Testis (tissue), 3 donors: ENCODE measurements around the gene PRDM1. TPM values are rescaled to one million over a fixed set of nuclear protein-coding genes. Genes with fewer than 3 reads are reported as not detected.

ENCODE experiments used
- DNase-seq: peaks from one replicate; pipeline ENCODE4 v3.0.0-alpha.2; 2019
- H3K27ac ChIP-seq, 2 donors: fragments of 200-600 bp; sonication (generic); one replicate each; pipeline ENCODE4 v1.5.1; 2019
- H3K27me3 ChIP-seq: fragments of 200-600 bp; sonication (generic); one replicate; pipeline ENCODE4 v1.5.1; 2019
- H3K36me3 ChIP-seq: fragments of 200-600 bp; sonication (generic); one replicate; pipeline ENCODE4 v1.5.1; 2017; ENCODE audit warnings: low read depth; ENCODE audit errors: missing control alignments
- H3K4me1 ChIP-seq: fragments of 200-600 bp; sonication (generic); one replicate; pipeline ENCODE4 v1.5.1; 2019
- H3K4me3 ChIP-seq, 2 donors: fragments of 200-600 bp; sonication (generic); one replicate each; pipeline ENCODE4 v1.5.1; 2017 to 2019
- H3K9me3 ChIP-seq: fragments of 200-600 bp; sonication (generic); one replicate; pipeline ENCODE4 v1.5.1; 2017
- POLR2A ChIP-seq: fragments of 450-650 bp; IDR thresholded peaks from one replicate; pipeline ENCODE4 v1.6.1; 2017; ENCODE audit warnings: antibody characterized with exemption, mild to moderate bottlenecking, moderate library complexity
- WGBS, 2 donors: methylation state at CpG; one replicate each; pipeline ENCODE4 v1.1.5; 2018; 5-methylcytosine and 5-hydroxymethylcytosine counted together
- intact Hi-C: fragments of 100-400 bp; cut with DNase I; formaldehyde crosslinking; loops from one replicate; pipeline ENCODE4 v1.15.1; 2023; ENCODE audit warnings: low total_unique reads
- polyA plus RNA-seq: library from polyadenylated mRNA; stranded (reverse); fragments of 350-450 nt; fragmentation: Illumina TruSeq; extraction: RNeasy Lipid Tissue Mini Kit (QIAGEN cat#74804); gene quantifications from one replicate; pipeline ENCODE4 v1.2.3, GENCODE V29; 2014; ENCODE audit warnings: low read depth, low replicate concordance; ENCODE audit not compliant: insufficient read depth
- total RNA-seq, 2 donors: library from RNA; depleted of rRNA; stranded (reverse); fragments of >200 nt; gene quantifications; one replicate each; pipeline ENCODE4 v1.2.3, GENCODE V29; 2016
- TF ChIP-seq, protein P1 (sequence below), 3 experiments: fragments of 450-650 bp in 2 of 3; fragments of 200-600 bp in 1 of 3; sonication (generic) in 1 of 3; IDR thresholded peaks; one replicate each; pipeline ENCODE4 v1.5.1; 2016 to 2019; ENCODE audit warnings: antibody characterized with exemption in 3 of 3, mild to moderate bottlenecking in 2 of 3, moderate library complexity in 1 of 3

The PRDM1 gene
- total and polyA plus RNA-seq, 3 donors from 2014 or later = 3.3 to 4.1 (median 3.5) TPM

DNA sequence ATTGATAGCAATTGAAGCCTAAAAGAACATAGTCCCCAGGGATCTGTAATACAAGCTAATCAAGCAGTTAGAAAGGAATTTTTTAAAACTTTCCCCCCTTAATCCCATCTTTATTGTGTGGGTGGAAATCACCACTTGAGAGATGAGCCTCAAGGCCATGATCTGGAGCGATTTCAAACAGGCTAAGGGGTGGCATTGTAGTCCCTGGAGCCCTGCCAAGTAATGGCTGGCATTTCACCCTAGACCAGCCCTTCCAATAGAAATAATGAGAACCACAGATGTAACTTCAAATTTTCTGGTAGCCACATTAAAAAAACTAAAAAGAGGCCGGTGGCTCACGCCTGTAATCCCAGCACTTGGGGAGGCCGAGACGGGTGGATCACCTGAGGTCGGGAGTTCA lies 46.9 kb downstream of the PRDM1 start:
- H3K27me3 ChIP-seq = no peaks in the 10 kb centered on the region
- intact Hi-C loops = no loop called here
- H3K36me3 ChIP-seq = no peaks in the 10 kb centered on the region
- TF ChIP-seq, protein P1, sequence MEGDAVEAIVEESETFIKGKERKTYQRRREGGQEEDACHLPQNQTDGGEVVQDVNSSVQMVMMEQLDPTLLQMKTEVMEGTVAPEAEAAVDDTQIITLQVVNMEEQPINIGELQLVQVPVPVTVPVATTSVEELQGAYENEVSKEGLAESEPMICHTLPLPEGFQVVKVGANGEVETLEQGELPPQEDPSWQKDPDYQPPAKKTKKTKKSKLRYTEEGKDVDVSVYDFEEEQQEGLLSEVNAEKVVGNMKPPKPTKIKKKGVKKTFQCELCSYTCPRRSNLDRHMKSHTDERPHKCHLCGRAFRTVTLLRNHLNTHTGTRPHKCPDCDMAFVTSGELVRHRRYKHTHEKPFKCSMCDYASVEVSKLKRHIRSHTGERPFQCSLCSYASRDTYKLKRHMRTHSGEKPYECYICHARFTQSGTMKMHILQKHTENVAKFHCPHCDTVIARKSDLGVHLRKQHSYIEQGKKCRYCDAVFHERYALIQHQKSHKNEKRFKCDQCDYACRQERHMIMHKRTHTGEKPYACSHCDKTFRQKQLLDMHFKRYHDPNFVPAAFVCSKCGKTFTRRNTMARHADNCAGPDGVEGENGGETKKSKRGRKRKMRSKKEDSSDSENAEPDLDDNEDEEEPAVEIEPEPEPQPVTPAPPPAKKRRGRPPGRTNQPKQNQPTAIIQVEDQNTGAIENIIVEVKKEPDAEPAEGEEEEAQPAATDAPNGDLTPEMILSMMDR (IDR thresholded peaks at IDR 0.05) = no peak
- no peak for TF ChIP-seq POLR2A
- H3K27ac ChIP-seq = no peak overlapping the region
- peak; percentile 31 for DNase-seq
- no peaks in the 10 kb centered on the region for H3K4me1 ChIP-seq
- no peaks in the 10 kb centered on the region for H3K9me3 ChIP-seq
- 83 to 87% methylated on average over 6 of the region's 6 CpGs for WGBS, 2 donors
- H3K4me3 ChIP-seq = no peak overlapping the region

DNA sequence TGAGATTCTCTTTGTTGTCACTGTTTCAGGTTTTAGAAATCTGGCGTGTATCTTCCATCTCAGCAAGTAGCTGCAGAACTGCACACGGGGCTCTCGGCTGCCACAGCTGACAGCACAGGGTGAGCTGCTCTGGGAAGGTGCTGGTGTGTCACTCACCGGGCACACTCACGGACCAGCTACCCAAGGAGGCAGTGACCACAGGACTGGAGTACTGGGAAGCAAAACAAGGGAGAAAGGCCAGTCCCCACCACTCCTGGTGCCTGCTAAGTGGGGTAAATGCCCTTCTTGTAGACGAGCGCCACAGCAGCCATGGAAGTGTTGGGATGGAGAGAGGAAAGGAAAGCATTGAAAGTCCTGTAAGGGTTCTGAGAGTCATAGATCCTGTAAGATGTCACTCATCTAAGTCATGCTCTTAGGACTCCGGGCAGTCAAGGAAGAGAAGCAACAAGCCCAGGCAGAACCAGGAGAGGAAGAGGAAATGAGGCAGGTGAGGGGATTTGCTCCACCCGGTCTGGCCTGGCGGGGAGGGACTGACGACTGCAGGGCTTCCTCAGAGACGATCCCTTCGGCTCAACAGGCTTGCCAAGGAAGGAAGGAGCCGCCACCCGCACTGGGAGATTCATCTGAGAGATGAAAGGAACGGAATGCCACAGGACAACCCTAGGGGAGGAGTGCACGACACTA lies 48.1 kb downstream of the PRDM1 start:
- Histone ChIP-seq H3K9me3 (no peaks in the 10 kb centered on the region), H3K4me3 (no peak overlapping the region), H3K36me3 (no peaks in the 10 kb centered on the region), H3K27me3 (no peaks in the 10 kb centered on the region), H3K4me1 (no peaks in the 10 kb centered on the region), H3K27ac (no peak overlapping the region)
- no peak for DNase-seq
- intact Hi-C loops = no loop called here
- 89 to 93% methylated on average over 17 of the region's 17 CpGs for WGBS, 2 donors
- TF ChIP-seq POLR2A = no peak
- TF ChIP-seq, protein P1 (IDR thresholded peaks at IDR 0.05) = no peak

DNA sequence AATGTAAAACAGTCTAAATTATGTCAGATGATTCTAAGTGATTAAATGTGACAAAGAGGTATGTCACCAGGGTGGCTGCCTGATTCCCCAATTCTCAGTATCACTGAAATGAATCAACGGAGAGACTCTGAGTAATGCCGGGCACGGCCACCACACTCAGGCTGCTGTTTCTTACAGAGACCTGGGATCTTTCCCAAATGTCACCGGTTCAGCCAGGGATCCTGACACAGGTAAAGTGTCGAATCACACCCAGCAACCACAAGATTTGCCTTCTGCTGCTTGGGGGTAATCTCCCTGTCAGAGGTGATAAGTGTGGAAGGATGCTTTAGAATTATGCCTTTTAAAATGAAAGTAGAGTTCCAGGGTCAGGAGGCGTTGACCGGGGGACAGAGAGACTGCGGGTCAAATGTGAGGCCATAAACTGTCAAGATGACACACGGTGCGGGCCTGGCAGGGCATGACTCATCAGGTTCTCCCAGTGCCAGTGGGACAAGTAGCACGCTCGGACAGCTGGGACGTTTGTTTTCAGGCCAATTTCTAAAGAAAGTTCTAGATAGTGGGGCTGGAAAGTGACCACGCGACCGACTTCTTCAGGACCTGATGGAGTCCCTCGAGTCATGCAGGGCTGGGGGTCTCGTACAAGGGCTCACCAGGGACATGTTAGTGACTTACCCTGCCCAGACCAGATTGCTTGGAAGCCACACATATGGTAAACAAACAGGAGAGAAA lies 48.9 kb downstream of the PRDM1 start:
- no peaks in the 10 kb centered on the region for H3K4me1 ChIP-seq
- intact Hi-C loops = no loop called here
- H3K27me3 ChIP-seq = no peaks in the 10 kb centered on the region
- WGBS, 2 donors = 61 to 76% methylated on average over 17 to 18 of the region's 18 CpGs
- H3K4me3 ChIP-seq = no peak overlapping the region
- no peak for DNase-seq
- no peak overlapping the region for H3K27ac ChIP-seq
- H3K9me3 ChIP-seq = no peaks in the 10 kb centered on the region
- no peaks in the 10 kb centered on the region for H3K36me3 ChIP-seq
- no peak for TF ChIP-seq POLR2A
- TF ChIP-seq, protein P1 (IDR thresholded peaks at IDR 0.05) = no peak

DNA sequence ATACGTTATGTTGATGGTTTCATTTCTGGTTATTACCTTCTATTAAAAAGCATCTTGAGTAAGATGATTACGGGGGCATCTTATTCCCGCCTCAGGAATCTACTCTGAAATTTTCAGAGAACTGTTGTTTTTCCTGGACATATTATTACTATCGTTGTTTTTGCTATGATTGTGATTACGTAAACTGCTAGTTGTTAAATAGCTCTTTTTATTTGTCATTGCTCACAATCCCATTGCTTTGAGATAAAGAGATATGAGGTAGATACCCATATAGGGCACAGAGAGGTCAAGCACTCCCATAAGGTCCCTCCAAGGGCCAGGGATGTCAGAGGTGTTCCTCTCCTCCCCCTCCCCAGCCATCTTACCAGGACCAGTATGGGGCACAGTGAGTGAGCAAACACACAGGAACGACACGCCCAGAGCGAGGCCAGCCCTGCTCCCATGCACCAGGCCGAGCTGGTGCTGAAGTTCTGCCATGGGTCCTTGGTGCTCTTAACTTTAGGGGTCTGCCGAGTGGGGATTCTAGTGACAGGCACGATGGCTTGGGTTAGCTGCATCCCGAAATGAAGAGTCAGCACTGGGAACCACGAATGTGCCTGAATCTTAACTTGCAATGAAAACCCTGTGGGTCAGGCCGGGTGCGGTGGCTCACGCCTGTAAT lies 49.9 kb downstream of the PRDM1 start:
- no peaks in the 10 kb centered on the region for H3K4me1 ChIP-seq
- intact Hi-C loops = no loop called here
- H3K27me3 ChIP-seq = no peaks in the 10 kb centered on the region
- 90 to 92% methylated on average over 13 to 16 of the region's 16 CpGs for WGBS, 2 donors
- TF ChIP-seq, protein P1 (IDR thresholded peaks at IDR 0.05) = no peak
- TF ChIP-seq POLR2A = no peak
- H3K4me3 ChIP-seq = no peak overlapping the region
- H3K36me3 ChIP-seq = no peaks in the 10 kb centered on the region
- no peak overlapping the region for H3K27ac ChIP-seq
- no peak for DNase-seq
- no peaks in the 10 kb centered on the region for H3K9me3 ChIP-seq
